Stimulated activated CD8-positive, alpha-beta memory T cell treated with anti-CD3 and anti-CD28 coated beads, Interleukin-7, amount 100 ng/mL, for 1 hour (primary cell): ENCODE results near the gene MRM3.
"Not testable (repeated sequence)": the region's sequence is repeated elsewhere in the genome, so short reads cannot be mapped to it uniquely, and the experiment has no call there.

Experiments
- DNase-seq, 2 donors: peaks; one replicate each; pipeline ENCODE4 v3.0.0-alpha.2; 2020; ENCODE audit warnings: low read depth in 2 of 2

MRM3 gene

GRCh38 chr17:795721-796120 is 13.6 kb downstream of the MRM3 start:
- DNase-seq: no peak

- DNase-seq: no peak
Measured at GRCh38 chr17:796609-797008, 14.5 kb downstream of the MRM3 start.

GRCh38 chr17:797236-797840 is 15.2 kb downstream of the MRM3 start:
- no peak for DNase-seq

GRCh38 chr17:798246-798645 is 16.1 kb downstream of the MRM3 start:
- no peak for DNase-seq

- DNase-seq: no peak
Measured at GRCh38 chr17:799261-799660, 17.1 kb downstream of the MRM3 start.

GRCh38 chr17:800446-801242 is 18.5 kb downstream of the MRM3 start:
- no peak for DNase-seq

- no peak for DNase-seq
Measured at GRCh38 chr17:801660-802059, 19.5 kb downstream of the MRM3 start.

GRCh38 chr17:802481-802880 is 20.3 kb downstream of the MRM3 start:
- DNase-seq: no peak

GRCh38 chr17:802901-803881 is 21.0 kb downstream of the MRM3 start:
- no peak for DNase-seq

GRCh38 chr17:804541-805435 is 22.6 kb downstream of the MRM3 start:
- DNase-seq: no peak

- DNase-seq: not testable (repeated sequence)
Measured at GRCh38 chr17:805886-806285, 23.7 kb downstream of the MRM3 start.

- DNase-seq: no peak
Measured at GRCh38 chr17:806346-806745, 24.2 kb downstream of the MRM3 start.

GRCh38 chr17:806781-807522 is 24.8 kb downstream of the MRM3 start:
- DNase-seq: no peak

GRCh38 chr17:807523-808294 is 25.6 kb downstream of the MRM3 start:
- no peak for DNase-seq

GRCh38 chr17:811051-811784 is 29.1 kb downstream of the MRM3 start:
- DNase-seq: no peak

- DNase-seq: no peak
Measured at GRCh38 chr17:812638-813204, 30.6 kb downstream of the MRM3 start.

GRCh38 chr17:814371-814770 is 32.2 kb downstream of the MRM3 start:
- DNase-seq: no peak

GRCh38 chr17:819251-819650 is 37.1 kb downstream of the MRM3 start:
- no peak for DNase-seq

- no peak for DNase-seq
Measured at GRCh38 chr17:823501-823902, 41.3 kb downstream of the MRM3 start.
